ENCODE results near the gene ZNF580. TPM values are rescaled to one million over a fixed set of nuclear protein-coding genes. Genes with fewer than 3 reads are reported as not detected.

The ZNF580 gene
- total RNA-seq, 1 donor from 2014 or later = 2.4 TPM

DNA sequence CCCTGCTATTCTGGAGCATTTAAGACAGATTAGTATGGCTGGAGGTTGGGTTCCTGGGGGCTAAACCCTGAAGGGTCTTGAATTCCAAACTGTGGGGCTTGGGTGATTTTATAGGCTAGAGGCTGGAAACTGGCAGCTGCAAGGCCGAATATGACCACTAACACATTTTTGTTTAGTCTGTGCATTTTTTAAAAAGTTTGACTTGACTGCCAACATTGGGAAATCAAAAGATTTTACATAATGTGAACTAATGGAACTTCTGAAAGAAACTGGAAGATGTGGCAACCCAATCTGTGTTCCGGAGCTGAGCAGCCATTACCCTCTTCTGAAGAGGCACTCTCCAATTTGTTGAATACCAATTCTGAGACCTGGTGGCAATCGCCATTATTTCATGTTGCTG is 21.5 kb upstream of the ZNF580 start:
- DNase-seq (ENCODE audit: low read depth) (no peak), FAIRE-seq (no peak)
- H3K27me3 ChIP-seq (ENCODE audit: control insufficient read depth, insufficient read depth, low read length) = no peaks in the 10 kb centered on the region
- TF ChIP-seq, protein P1, sequence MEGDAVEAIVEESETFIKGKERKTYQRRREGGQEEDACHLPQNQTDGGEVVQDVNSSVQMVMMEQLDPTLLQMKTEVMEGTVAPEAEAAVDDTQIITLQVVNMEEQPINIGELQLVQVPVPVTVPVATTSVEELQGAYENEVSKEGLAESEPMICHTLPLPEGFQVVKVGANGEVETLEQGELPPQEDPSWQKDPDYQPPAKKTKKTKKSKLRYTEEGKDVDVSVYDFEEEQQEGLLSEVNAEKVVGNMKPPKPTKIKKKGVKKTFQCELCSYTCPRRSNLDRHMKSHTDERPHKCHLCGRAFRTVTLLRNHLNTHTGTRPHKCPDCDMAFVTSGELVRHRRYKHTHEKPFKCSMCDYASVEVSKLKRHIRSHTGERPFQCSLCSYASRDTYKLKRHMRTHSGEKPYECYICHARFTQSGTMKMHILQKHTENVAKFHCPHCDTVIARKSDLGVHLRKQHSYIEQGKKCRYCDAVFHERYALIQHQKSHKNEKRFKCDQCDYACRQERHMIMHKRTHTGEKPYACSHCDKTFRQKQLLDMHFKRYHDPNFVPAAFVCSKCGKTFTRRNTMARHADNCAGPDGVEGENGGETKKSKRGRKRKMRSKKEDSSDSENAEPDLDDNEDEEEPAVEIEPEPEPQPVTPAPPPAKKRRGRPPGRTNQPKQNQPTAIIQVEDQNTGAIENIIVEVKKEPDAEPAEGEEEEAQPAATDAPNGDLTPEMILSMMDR (IDR thresholded peaks at IDR 0.05; ENCODE audit: insufficient read depth, low read length, severe bottlenecking) = no peak
- H3K4me3 ChIP-seq (ENCODE audit: low read depth, low read length) = no peak overlapping the region
- H3K36me3 ChIP-seq (ENCODE audit: control insufficient read depth, insufficient read depth, low read length) = peaks cover 11% of the 10 kb centered on the region

DNA sequence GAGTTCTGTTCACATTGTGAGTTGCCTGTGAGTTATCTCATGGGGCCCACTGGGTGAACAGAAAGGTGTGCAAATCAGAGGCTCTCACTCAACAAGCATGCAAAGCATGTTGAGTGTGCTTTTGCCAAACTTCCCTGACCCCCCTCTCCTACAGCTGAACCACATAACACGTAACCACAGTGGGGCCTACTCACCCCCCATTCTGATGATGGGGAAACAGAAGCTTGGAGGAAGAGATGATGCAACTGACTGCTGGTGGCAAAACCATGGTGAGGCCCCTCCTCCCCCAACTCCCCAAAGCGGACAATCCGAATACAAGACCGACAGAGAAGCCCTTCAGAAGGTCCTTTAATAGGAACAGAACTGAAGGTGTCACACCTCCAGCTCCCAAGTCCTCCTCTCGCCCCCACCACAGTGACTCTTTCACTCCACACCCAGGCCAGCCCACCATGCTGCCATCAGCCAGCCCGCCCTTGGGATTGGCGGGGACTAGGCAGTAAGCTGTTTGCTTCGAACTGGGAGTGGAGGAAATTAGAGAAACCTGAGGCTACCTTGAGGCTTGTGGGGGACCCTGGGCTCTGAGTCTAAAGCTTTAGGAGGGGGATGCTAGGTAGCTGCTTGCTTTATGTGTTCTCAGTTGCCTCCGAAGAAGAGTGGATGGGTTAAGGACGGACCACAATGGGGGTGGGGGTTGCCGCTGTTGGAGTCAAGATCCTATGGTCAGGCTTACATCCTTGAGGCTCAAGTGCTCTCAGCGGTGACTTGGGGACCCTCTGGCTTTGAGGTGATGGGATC is 20.2 kb upstream of the ZNF580 start:
- Histone ChIP-seq H3K4me3 (ENCODE audit: low read depth, low read length) (no peak overlapping the region), H3K36me3 (ENCODE audit: control insufficient read depth, insufficient read depth, low read length) (peaks cover 10% of the 10 kb centered on the region), H3K27me3 (ENCODE audit: control insufficient read depth, insufficient read depth, low read length) (no peaks in the 10 kb centered on the region)
- no peak for DNase-seq (ENCODE audit: low read depth)
- TF ChIP-seq, protein P1 (IDR thresholded peaks at IDR 0.05; ENCODE audit: insufficient read depth, low read length, severe bottlenecking) = no peak
- no peak for FAIRE-seq

DNA sequence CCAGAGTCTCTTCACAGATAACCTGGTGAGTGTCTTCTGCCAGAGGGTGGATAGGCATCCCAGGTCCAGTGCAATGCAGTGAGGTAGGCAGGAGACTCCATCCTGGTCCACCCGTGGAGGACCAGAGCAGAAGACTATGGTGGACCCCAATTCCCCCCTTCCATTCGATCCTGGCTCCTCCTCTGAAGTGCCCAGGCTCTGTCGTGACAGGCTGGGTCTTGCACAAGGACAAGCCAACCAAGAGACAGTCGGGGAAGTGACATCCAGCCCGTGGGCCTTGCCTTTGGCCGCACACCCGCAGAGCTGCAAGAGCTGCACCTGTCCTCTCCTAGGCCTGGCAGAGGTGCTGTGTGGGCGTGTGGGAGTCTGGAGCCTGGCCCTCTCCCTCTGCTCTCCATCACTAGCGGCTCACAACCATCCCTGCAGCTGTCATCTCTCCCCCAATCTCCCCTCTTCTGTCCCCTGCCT is 19.6 kb upstream of the ZNF580 start:
- FAIRE-seq (no peak), DNase-seq (ENCODE audit: low read depth) (no peak)
- no peak overlapping the region for H3K4me3 ChIP-seq (ENCODE audit: low read depth, low read length)
- TF ChIP-seq, protein P1 (IDR thresholded peaks at IDR 0.05; ENCODE audit: insufficient read depth, low read length, severe bottlenecking) = no peak
- peaks cover 9% of the 10 kb centered on the region for H3K36me3 ChIP-seq (ENCODE audit: control insufficient read depth, insufficient read depth, low read length)
- no peaks in the 10 kb centered on the region for H3K27me3 ChIP-seq (ENCODE audit: control insufficient read depth, insufficient read depth, low read length)

DNA sequence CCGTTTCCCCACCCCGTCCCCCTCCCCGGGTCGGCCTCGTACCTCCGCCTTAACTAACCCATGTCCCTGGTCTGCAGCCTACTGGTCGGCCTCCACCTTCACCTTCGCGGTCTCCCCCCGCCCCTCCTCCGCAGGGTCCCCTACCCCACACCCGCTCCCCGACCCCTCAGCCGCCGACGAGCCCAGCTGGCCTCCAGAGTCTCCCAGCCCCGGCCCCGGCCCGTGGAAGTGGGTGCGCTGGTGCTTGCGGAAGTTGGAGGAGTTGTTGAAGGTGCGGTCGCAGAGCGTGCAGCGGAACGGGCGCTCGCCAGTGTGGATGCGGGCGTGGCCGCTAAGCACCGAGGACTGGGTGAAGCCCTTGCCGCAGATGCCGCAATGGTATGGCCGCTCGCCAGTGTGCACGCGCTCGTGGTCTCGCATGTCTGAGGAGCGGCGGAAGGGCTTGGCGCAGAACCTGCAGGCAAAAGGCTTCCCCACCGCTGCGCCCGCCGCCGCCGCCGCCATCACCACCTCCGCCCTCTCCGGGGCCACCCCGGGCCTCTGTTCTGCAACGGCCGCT is 19.1 kb upstream of the ZNF580 start:
- FAIRE-seq = no peak
- Histone ChIP-seq H3K4me3 (ENCODE audit: low read depth, low read length) (no peak overlapping the region), H3K36me3 (ENCODE audit: control insufficient read depth, insufficient read depth, low read length) (peaks cover 7% of the 10 kb centered on the region), H3K27me3 (ENCODE audit: control insufficient read depth, insufficient read depth, low read length) (no peaks in the 10 kb centered on the region)
- TF ChIP-seq, protein P1 (IDR thresholded peaks at IDR 0.05; ENCODE audit: insufficient read depth, low read length, severe bottlenecking) = no peak
- no peak for DNase-seq (ENCODE audit: low read depth)

GRCh38 chr19:55622242-55622969 is 18.4 kb upstream of the ZNF580 start:
- no peak for FAIRE-seq
- no peak overlapping the region for H3K4me3 ChIP-seq (ENCODE audit: low read depth, low read length)
- no peak for DNase-seq (ENCODE audit: low read depth)
- peaks cover 3% of the 10 kb centered on the region for H3K36me3 ChIP-seq (ENCODE audit: control insufficient read depth, insufficient read depth, low read length)
- no peaks in the 10 kb centered on the region for H3K27me3 ChIP-seq (ENCODE audit: control insufficient read depth, insufficient read depth, low read length)
- TF ChIP-seq, protein P1 (IDR thresholded peaks at IDR 0.05; ENCODE audit: insufficient read depth, low read length, severe bottlenecking) = no peak
